Endothelial cell of umbilical vein (primary cell): ENCODE measurements around the gene GAK. TPM values are rescaled to one million over a fixed set of nuclear protein-coding genes. Genes with fewer than 3 reads are reported as not detected.

ENCODE experiments used
- BruUV-seq: library from RNA; stranded (reverse); fragments of 400-500 nt; replicated peaks from 2 replicates; lab custom pipeline; 2021; lab: Mats Ljungman, UMichigan
- CTCF ChIA-PET: fragments of 300-600, 350-600 bp; sonication (Branson Sonifier 250); formaldehyde crosslinking; loops from one replicate; lab custom pipeline; 2021; ENCODE audit warnings: antibody characterized with exemption, inconsistent platforms; lab: Charles Lee
- POLR2A ChIA-PET: fragments of 300-600, 350-600 bp; sonication (Branson Sonifier 250); formaldehyde crosslinking; loops from one replicate; lab custom pipeline; 2021; ENCODE audit warnings: antibody characterized with exemption, inconsistent platforms; lab: Charles Lee
- DNase-seq: peaks from one replicate; pipeline ENCODE4 v3.0.0-alpha.2; 2011; ENCODE audit warnings: low read depth, low spot score
- FAIRE-seq: peaks from 2 replicates; lab custom pipeline; 2011; peaks lifted over from hg19 to GRCh38; lab: Jason Lieb, UNC
- H2AFZ ChIP-seq: 2 replicates; pipeline ENCODE4 v1.6.0; 2012; ENCODE audit warnings: low read depth, low read length, control low read depth, inconsistent platforms
- H3K27ac ChIP-seq: 2 replicates; pipeline ENCODE4 v1.5.1; 2011; ENCODE audit warnings: low read depth, mild to moderate bottlenecking, control low read depth, low read length, moderate library complexity; ENCODE audit not compliant: insufficient read depth
- H3K27me3 ChIP-seq, 2 experiments: 2 replicates each; pipeline versions ENCODE4 v1.6.0 to v1.6.1; 2011; ENCODE audit warnings: low read length in 2 of 2, mixed read lengths in 1 of 2; ENCODE audit not compliant: control insufficient read depth in 2 of 2, insufficient read depth in 2 of 2
- H3K36me3 ChIP-seq, 2 experiments: 2 replicates in 1 of 2; 3 replicates in 1 of 2; pipeline ENCODE4 v1.5.1; 2011; ENCODE audit warnings: low read length in 2 of 2, mild to moderate bottlenecking in 1 of 2, moderate library complexity in 1 of 2; ENCODE audit not compliant: control insufficient read depth in 2 of 2, insufficient read depth in 2 of 2; ENCODE audit errors: extremely low read depth in 1 of 2
- H3K4me1 ChIP-seq: 3 replicates; pipeline ENCODE4 v1.5.1; 2011; ENCODE audit warnings: mild to moderate bottlenecking, low read length; ENCODE audit not compliant: control insufficient read depth, insufficient read depth; ENCODE audit errors: extremely low read depth
- H3K4me2 ChIP-seq: 2 replicates; pipeline ENCODE4 v1.6.1; 2011; ENCODE audit warnings: low read length, control low read depth, mixed read lengths; ENCODE audit not compliant: insufficient read depth
- H3K4me3 ChIP-seq, 3 experiments: fragments of 200-600 bp in 1 of 3; sonication (generic), shearing (Covaris generic) in 1 of 3; replicated peaks in 1 of 3; 2 replicates each; pipeline ENCODE4 v1.5.1; 2011 to 2016; ENCODE audit warnings: control low read depth in 3 of 3, low read length in 3 of 3, mild to moderate bottlenecking in 2 of 3, inconsistent platforms in 1 of 3, low read depth in 1 of 3, moderate library complexity in 1 of 3; ENCODE audit not compliant: insufficient read depth in 1 of 3
- H3K79me2 ChIP-seq: 2 replicates; pipeline ENCODE4 v1.6.0; 2012; ENCODE audit warnings: low read length, inconsistent platforms; ENCODE audit not compliant: control insufficient read depth, insufficient read depth
- H3K9ac ChIP-seq: replicated peaks from 2 replicates; pipeline ENCODE3; 2011; ENCODE audit warnings: low read length, control low read depth; ENCODE audit not compliant: insufficient read depth; ENCODE audit errors: extremely low read depth
- H3K9me1 ChIP-seq: replicated peaks from 3 replicates; pipeline ENCODE4 v1.6.0; 2011; ENCODE audit warnings: mild to moderate bottlenecking, low read length; ENCODE audit not compliant: control insufficient read depth, insufficient read depth; ENCODE audit errors: extremely low read depth
- H3K9me3 ChIP-seq: replicated peaks from 2 replicates; pipeline ENCODE4 v1.5.1; 2012; ENCODE audit warnings: low read length, inconsistent platforms; ENCODE audit not compliant: control insufficient read depth, insufficient read depth
- H4K20me1 ChIP-seq: replicated peaks from 2 replicates; pipeline ENCODE3; 2011; ENCODE audit warnings: mild to moderate bottlenecking, low read length; ENCODE audit not compliant: control insufficient read depth, insufficient read depth; ENCODE audit errors: extremely low read depth
- EZH2 ChIP-seq: IDR thresholded peaks from 2 replicates; pipeline ENCODE4 v1.6.1; 2012; ENCODE audit warnings: borderline replicate concordance, low read depth, mild to moderate bottlenecking, moderate library complexity, low read length, inconsistent platforms; ENCODE audit not compliant: severe bottlenecking
- FOS ChIP-seq: IDR thresholded peaks from 2 replicates; pipeline ENCODE4 v1.6.1; 2011; ENCODE audit warnings: mild to moderate bottlenecking, low read length, moderate library complexity, borderline replicate concordance; ENCODE audit not compliant: insufficient read depth
- MYC ChIP-seq: IDR thresholded peaks from one replicate; pipeline ENCODE4 v1.6.1; 2011; ENCODE audit warnings: mild to moderate bottlenecking, low read depth, low read length
- dilution Hi-C: fragments of 300-500 bp; cut with MboI; formaldehyde crosslinking; loops from one replicate; pipeline ENCODE4 v1.15.0; 2019; ENCODE audit warnings: low sequenced_read_pairs; ENCODE audit not compliant: extremely low pct_ligation_motif_present
- intact Hi-C: fragments of 100-400 bp; cut with micrococcal nuclease; formaldehyde crosslinking; loops from one replicate; pipeline ENCODE4 v1.10.0; 2022
- polyA plus RNA-seq, 4 experiments: library from polyadenylated mRNA; depleted of rRNA in 3 of 4; stranded (reverse) in 3 of 4; unstranded in 1 of 4; fragments of >200 nt; gene quantifications; 2 replicates each; pipeline versions ENCODE4 v1.2.1 to v1.2.3, GENCODE V29; 2011 to 2012; ENCODE audit warnings: missing spikeins in 1 of 4
- total RNA-seq: library from RNA; stranded (reverse); gene quantifications from 2 replicates; pipeline ENCODE4 v1.2.3, GENCODE V29; 2021
- TF ChIP-seq, protein P1 (sequence below): IDR thresholded peaks from 2 replicates; pipeline ENCODE4 v1.6.1; 2011; ENCODE audit not compliant: insufficient read depth, insufficient read length
- TF ChIP-seq, protein P2 (sequence below), 2 donors: IDR thresholded peaks; 1 replicate in 1 of 2; 2 replicates in 1 of 2; pipeline ENCODE4 v1.5.1; 2011; ENCODE audit warnings: low read length in 2 of 2, mild to moderate bottlenecking in 2 of 2, moderate library complexity in 2 of 2, control low read depth in 1 of 2, inconsistent platforms in 1 of 2, low read depth in 1 of 2; ENCODE audit not compliant: insufficient read depth in 1 of 2; ENCODE audit errors: extremely low read depth in 1 of 2

The GAK gene
- total and polyA plus RNA-seq, 2 donors (not counting 3 experiments of a cell fraction or from before 2014, with no cell fraction given), result 49.6 to 109 TPM

DNA sequence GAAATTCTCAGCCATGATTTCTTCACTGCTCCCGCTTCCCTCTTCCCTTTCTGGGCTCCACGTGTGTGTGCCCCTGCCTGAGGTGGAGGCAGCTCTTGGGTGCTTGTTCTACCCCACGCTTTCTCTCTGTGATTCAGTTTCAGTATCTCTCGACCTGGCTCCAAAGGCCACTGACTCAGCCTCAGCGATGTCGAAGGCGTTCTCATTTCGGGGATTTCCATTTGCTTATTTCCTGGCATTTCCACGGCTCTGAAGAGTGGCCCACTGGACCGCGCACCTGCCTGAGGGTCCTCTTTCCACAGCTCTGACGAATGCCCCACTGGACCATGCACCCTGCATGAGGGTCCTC, 52.4 kb downstream of the GAK start:
- Histone ChIP-seq H3K27me3 (no peaks in the 10 kb centered on the region), H3K27ac (no peak overlapping the region), H3K9ac (no peak overlapping the region), H3K36me3 (peaks cover 8 to 47% of the 10 kb centered on the region in 2 experiments), H3K4me1 (no peaks in the 10 kb centered on the region), H3K4me2 (no peak overlapping the region), H3K9me3 (no peaks in the 10 kb centered on the region), H4K20me1 (no peaks in the 10 kb centered on the region), H3K9me1 (no peaks in the 10 kb centered on the region), H2AFZ (no peak overlapping the region), H3K4me3 (no peak overlapping the region), H3K79me2 (no peaks in the 10 kb centered on the region)
- ChIA-PET POLR2A (no interaction called here), CTCF (interaction anchor here (1.5 kb wide), 2 partner anchors 90 to 137 kb away, joined by 3 to 8 read pairs; no protein-coding TSS in a partner anchor)
- dilution Hi-C loops, result no loop called here
- no peak for FAIRE-seq
- BruUV-seq, result no TSS peak
- DNase-seq, result no peak
- intact Hi-C loops, result no loop called here
- TF ChIP-seq MYC, result no peak
- no peak for TF ChIP-seq FOS
- TF ChIP-seq EZH2, result no peak
- TF ChIP-seq, protein P1, sequence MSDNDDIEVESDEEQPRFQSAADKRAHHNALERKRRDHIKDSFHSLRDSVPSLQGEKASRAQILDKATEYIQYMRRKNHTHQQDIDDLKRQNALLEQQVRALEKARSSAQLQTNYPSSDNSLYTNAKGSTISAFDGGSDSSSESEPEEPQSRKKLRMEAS, result no peak
- TF ChIP-seq, protein P2, sequence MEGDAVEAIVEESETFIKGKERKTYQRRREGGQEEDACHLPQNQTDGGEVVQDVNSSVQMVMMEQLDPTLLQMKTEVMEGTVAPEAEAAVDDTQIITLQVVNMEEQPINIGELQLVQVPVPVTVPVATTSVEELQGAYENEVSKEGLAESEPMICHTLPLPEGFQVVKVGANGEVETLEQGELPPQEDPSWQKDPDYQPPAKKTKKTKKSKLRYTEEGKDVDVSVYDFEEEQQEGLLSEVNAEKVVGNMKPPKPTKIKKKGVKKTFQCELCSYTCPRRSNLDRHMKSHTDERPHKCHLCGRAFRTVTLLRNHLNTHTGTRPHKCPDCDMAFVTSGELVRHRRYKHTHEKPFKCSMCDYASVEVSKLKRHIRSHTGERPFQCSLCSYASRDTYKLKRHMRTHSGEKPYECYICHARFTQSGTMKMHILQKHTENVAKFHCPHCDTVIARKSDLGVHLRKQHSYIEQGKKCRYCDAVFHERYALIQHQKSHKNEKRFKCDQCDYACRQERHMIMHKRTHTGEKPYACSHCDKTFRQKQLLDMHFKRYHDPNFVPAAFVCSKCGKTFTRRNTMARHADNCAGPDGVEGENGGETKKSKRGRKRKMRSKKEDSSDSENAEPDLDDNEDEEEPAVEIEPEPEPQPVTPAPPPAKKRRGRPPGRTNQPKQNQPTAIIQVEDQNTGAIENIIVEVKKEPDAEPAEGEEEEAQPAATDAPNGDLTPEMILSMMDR (IDR thresholded peaks at IDR 0.05; ENCODE audit: extremely low read depth in 1 of 2, insufficient read depth in 1 of 2, low read depth in 1 of 2, low read length in 2 of 2), result no peak
